Measurements from ENCODE around the gene LRRC15.
A peak's percentile ranks its signal among the peaks of the same experiment; 100 is the strongest.

The LRRC15 gene

DNA sequence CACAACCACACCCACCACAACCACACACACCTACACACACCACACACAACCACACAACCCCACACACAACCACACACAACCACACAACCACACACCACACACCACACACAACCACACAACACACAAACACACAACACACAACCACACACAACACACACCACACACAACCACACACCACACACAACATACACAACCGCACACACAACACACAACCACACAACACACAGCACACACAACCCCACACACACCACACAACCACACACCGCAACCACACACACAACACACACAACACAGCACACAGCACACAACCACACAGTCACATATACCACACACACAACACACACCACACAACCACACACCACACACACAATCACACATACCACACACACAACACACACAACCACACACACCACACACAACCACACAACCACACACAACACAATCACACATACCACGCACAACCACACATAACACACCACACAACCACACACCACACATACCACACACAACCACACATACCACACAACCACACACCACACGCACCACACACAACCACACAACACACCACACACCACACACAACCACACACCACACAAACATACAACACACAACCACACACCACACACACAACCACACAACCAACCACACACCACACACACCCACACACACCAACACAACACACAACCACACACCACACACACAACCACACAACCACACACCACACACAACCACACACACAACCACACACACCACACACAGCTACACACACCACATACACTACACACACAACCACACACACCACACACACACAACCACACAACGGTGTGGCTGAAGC is 42.1 kb downstream of the LRRC15 start:
- Mint-ChIP-seq H3K27ac (no peak overlapping the region), H3K9me3 (peaks cover 8% of the 10 kb centered on the region), H3K4me1 (peaks cover 24% of the 10 kb centered on the region), H3K36me3 (ENCODE audit: low read depth) (no peaks in the 10 kb centered on the region), H3K4me3 (no peak overlapping the region), H3K27me3 (ENCODE audit: low read depth, poor library complexity) (peaks cover 37% of the 10 kb centered on the region)
- TF ChIP-seq, protein P1, sequence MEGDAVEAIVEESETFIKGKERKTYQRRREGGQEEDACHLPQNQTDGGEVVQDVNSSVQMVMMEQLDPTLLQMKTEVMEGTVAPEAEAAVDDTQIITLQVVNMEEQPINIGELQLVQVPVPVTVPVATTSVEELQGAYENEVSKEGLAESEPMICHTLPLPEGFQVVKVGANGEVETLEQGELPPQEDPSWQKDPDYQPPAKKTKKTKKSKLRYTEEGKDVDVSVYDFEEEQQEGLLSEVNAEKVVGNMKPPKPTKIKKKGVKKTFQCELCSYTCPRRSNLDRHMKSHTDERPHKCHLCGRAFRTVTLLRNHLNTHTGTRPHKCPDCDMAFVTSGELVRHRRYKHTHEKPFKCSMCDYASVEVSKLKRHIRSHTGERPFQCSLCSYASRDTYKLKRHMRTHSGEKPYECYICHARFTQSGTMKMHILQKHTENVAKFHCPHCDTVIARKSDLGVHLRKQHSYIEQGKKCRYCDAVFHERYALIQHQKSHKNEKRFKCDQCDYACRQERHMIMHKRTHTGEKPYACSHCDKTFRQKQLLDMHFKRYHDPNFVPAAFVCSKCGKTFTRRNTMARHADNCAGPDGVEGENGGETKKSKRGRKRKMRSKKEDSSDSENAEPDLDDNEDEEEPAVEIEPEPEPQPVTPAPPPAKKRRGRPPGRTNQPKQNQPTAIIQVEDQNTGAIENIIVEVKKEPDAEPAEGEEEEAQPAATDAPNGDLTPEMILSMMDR (IDR thresholded peaks at IDR 0.05) = no peak
- DNase-seq = no peak

DNA sequence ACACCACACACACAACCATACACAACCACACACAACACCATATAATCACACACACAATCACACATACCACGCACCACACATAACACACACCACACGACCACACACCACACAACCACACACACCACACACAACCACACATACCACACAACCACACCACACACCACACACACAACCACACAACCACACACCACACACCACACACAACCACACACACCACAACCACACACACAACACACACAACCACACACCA is 42.6 kb downstream of the LRRC15 start:
- TF ChIP-seq, protein P1 (IDR thresholded peaks at IDR 0.05) = no peak
- H3K36me3 Mint-ChIP-seq (ENCODE audit: low read depth) = no peaks in the 10 kb centered on the region

DNA sequence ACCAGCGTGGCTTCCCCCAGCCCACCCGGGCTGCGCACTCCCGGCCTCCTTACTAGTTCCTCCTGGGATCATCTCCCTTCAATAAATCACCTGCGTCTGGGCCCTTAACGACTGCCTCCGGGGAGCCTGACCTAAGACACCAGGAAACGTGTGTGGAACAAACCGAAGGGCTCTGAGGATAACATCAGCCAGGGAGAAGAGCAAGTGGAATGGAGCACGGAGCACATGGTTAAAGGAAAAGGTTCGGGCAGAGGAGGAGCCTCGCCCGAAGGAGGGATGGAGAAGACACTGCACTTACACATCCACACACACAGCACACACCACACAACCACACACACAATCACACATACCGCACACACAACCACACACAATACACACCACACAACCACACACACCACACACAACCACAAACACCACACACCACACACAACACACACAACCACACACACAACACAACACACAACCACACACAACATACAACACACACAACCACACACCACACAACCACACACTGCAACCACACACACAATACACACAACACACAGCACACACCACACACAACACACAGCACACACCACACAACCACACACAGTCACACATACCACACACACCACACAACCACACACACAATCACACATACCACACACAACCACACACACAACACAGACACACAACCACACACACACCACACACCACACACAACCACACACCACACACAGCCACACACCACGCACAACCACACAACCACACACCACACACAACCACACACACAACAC is 43.2 kb downstream of the LRRC15 start:
- no peak overlapping the region for H3K27ac Mint-ChIP-seq
- peaks cover 35% of the 10 kb centered on the region for H3K27me3 Mint-ChIP-seq (ENCODE audit: low read depth, poor library complexity)
- H3K9me3 Mint-ChIP-seq = peaks cover 12% of the 10 kb centered on the region
- peaks cover 15% of the 10 kb centered on the region for H3K4me1 Mint-ChIP-seq
- H3K4me3 Mint-ChIP-seq = no peak overlapping the region
- peak; percentile 53 for DNase-seq
- TF ChIP-seq, protein P1 (IDR thresholded peaks at IDR 0.05) = no peak
- H3K36me3 Mint-ChIP-seq (ENCODE audit: low read depth) = no peaks in the 10 kb centered on the region

More for the DNA sequence above, 42.6 kb downstream of the LRRC15 start:
- Mint-ChIP-seq H3K4me3 (no peak overlapping the region), H3K9me3 (peaks cover 8% of the 10 kb centered on the region), H3K27me3 (ENCODE audit: low read depth, poor library complexity) (peaks cover 38% of the 10 kb centered on the region), H3K4me1 (peaks cover 20% of the 10 kb centered on the region), H3K27ac (no peak overlapping the region)
- DNase-seq = no peak

DNA sequence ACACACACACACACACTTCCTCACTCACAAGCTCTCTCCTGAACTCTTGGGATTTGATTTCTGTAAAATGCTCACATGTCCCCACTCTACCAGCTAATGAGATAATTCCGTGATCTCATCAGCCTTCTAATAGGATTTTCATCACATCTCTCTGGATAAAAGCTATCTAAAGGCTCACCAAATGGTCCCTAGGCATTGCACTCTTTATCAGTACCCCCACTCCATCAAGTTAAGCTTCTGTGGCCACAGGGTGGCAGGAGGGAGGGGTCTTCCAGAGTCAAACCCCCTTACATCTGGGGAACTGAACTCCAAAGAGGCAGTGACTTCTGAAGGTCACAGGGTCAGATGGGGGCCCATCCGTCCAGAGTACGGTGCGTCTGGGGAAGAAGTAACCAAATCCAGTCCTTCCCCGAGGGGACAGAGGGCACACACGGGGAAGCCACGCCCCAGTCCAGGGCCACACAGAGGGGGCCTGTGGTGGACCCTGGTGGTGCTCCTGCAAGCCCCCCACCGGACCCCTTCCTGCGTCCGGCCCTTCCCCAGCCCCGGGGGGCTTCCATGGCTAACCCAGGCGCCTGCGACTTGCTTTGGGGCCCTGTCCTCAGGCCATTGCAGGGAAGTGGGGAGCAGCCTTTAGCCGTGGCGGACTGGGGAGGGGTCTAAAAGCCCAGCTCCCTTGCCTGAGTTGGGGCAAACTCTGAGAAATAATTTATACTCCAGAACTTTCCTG is 44.0 kb downstream of the LRRC15 start:
- H3K4me3 Mint-ChIP-seq = no peak overlapping the region
- no peak overlapping the region for H3K27ac Mint-ChIP-seq
- H3K9me3 Mint-ChIP-seq = peaks cover 16% of the 10 kb centered on the region
- no peaks in the 10 kb centered on the region for H3K36me3 Mint-ChIP-seq (ENCODE audit: low read depth)
- TF ChIP-seq, protein P1 (IDR thresholded peaks at IDR 0.05) = no peak
- H3K4me1 Mint-ChIP-seq = peaks cover 12% of the 10 kb centered on the region
- H3K27me3 Mint-ChIP-seq (ENCODE audit: low read depth, poor library complexity) = peaks cover 34% of the 10 kb centered on the region
- no peak for DNase-seq

DNA sequence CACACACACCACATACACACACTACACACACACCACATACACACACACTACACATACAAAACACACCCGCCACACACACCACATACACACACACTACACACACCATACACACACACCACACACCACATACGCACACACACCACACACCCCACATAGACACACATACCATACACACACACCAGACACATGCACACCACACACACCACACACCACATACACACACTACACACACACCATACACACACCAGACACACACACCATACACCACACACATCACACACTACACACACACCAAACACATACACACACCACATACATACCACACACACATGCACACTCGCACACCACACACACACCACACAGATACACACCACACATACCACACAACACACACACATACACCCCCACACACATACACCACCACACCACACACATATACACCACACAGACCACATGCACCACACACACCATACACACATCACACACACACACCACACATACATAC is 44.7 kb downstream of the LRRC15 start:
- Mint-ChIP-seq H3K9me3 (peaks cover 23% of the 10 kb centered on the region), H3K4me1 (peaks cover 5% of the 10 kb centered on the region), H3K4me3 (no peak overlapping the region), H3K27me3 (ENCODE audit: low read depth, poor library complexity) (peaks cover 30% of the 10 kb centered on the region), H3K27ac (no peak overlapping the region), H3K36me3 (ENCODE audit: low read depth) (peaks cover 2% of the 10 kb centered on the region)
- TF ChIP-seq, protein P1 (IDR thresholded peaks at IDR 0.05) = no peak
- DNase-seq = no peak
